LHCN-M2 (cell line): ENCODE data around the gene CFAP97D2. TPM values are rescaled to one million over a fixed set of nuclear protein-coding genes. Genes with fewer than 3 reads are reported as not detected.
A peak's percentile ranks its signal among the peaks of the same experiment; 100 is the strongest.
"Not testable (repeated sequence)": the region's sequence is repeated elsewhere in the genome, so short reads cannot be mapped to it uniquely, and the experiment has no call there.

ENCODE experiments used
- DNase-seq: peaks from one replicate; pipeline ENCODE4 v3.0.0-alpha.2; 2012; ENCODE audit warnings: low read depth
- total RNA-seq: library from RNA; depleted of rRNA; stranded (reverse); fragments of >200 nt; gene quantifications from 2 replicates; pipeline ENCODE4 v1.2.3, GENCODE V29; 2014

The CFAP97D2 gene
- total RNA-seq, 1 experiment from 2014 or later = not detected

GRCh38 chr13:114157869-114158495 is 21.1 kb upstream of the CFAP97D2 start:
- no peak for DNase-seq

GRCh38 chr13:114158869-114159666 is 20.0 kb upstream of the CFAP97D2 start:
- not testable (repeated sequence) for DNase-seq

- DNase-seq = no peak
These were observed 18.0 kb upstream of the CFAP97D2 start for GRCh38 chr13:114161028-114161556.

GRCh38 chr13:114161644-114162532 is 17.2 kb upstream of the CFAP97D2 start:
- DNase-seq = peak; percentile 19

- DNase-seq = no peak
These were observed 16.5 kb upstream of the CFAP97D2 start for GRCh38 chr13:114162533-114162922.

- DNase-seq = no peak
These were observed 15.0 kb upstream of the CFAP97D2 start for GRCh38 chr13:114164053-114164452.

GRCh38 chr13:114164681-114165429 is 14.2 kb upstream of the CFAP97D2 start:
- no peak for DNase-seq

GRCh38 chr13:114166381-114167131 is 12.5 kb upstream of the CFAP97D2 start:
- no peak for DNase-seq

- no peak for DNase-seq
These were observed 11.6 kb upstream of the CFAP97D2 start for GRCh38 chr13:114167426-114167825.

- no peak for DNase-seq
These were observed 11.2 kb upstream of the CFAP97D2 start for GRCh38 chr13:114167885-114168284.

- peak; percentile 11 for DNase-seq
These were observed 5.8 kb upstream of the CFAP97D2 start for GRCh38 chr13:114173272-114173671.

- DNase-seq = no peak
These were observed 5.3 kb upstream of the CFAP97D2 start for GRCh38 chr13:114173745-114174144.

- no peak for DNase-seq
These were observed 4.5 kb upstream of the CFAP97D2 start for GRCh38 chr13:114174529-114174961.

GRCh38 chr13:114176359-114176902 is 2.6 kb upstream of the CFAP97D2 start:
- not testable (repeated sequence) for DNase-seq

GRCh38 chr13:114177245-114178010 is 1.6 kb upstream of the CFAP97D2 start:
- DNase-seq = peak; percentile 14

GRCh38 chr13:114185182-114185971 is 6.3 kb downstream of the CFAP97D2 start:
- no peak for DNase-seq

- no peak for DNase-seq
These were observed 15.8 kb downstream of the CFAP97D2 start for GRCh38 chr13:114194853-114195252.

- DNase-seq = no peak
These were observed 17.6 kb downstream of the CFAP97D2 start for GRCh38 chr13:114196629-114197028.
